GM10266 (cell line): ENCODE measurements around the gene KIF22.

Experiments
- DNase-seq: peaks from one replicate; pipeline ENCODE4 v3.0.0; 2012; ENCODE audit errors: extremely low spot score
- CTCF ChIP-seq: IDR thresholded peaks from 2 replicates; pipeline ENCODE4 v1.5.1; 2012; ENCODE audit warnings: mild to moderate bottlenecking, low read depth; ENCODE audit not compliant: control insufficient read depth, insufficient read depth; ENCODE audit errors: missing control alignments

Gene KIF22

GRCh38 chr16:29806641-29807425 is 16.3 kb downstream of the KIF22 start:
- no peak for TF ChIP-seq CTCF
- peak; percentile 65 for DNase-seq

- peak; percentile 72 for TF ChIP-seq CTCF
Measured at GRCh38 chr16:29807426-29808218, 17.1 kb downstream of the KIF22 start.

GRCh38 chr16:29808219-29808900 is 17.8 kb downstream of the KIF22 start:
- TF ChIP-seq CTCF: no peak
- DNase-seq: no peak

More at GRCh38 chr16:29807426-29808218, 17.1 kb downstream of the KIF22 start:
- peak; percentile 89 for DNase-seq

- TF ChIP-seq CTCF: no peak
- no peak for DNase-seq
Measured at GRCh38 chr16:29809031-29809747, 18.6 kb downstream of the KIF22 start.

- no peak for TF ChIP-seq CTCF
- no peak for DNase-seq
Measured at GRCh38 chr16:29809850-29810698, 19.5 kb downstream of the KIF22 start.

GRCh38 chr16:29810699-29811169 is 20.2 kb downstream of the KIF22 start:
- no peak for TF ChIP-seq CTCF
- DNase-seq: no peak
